CD4-positive, alpha-beta T cell treated with Interleukin-12 subunit alpha and Interleukin-12 subunit beta, for 1 hour (primary cell): Measurements from ENCODE around the gene CCDC77.
"Not testable (repeated sequence)": the region's sequence is repeated elsewhere in the genome, so short reads cannot be mapped to it uniquely, and the experiment has no call there.

Experiments used
- DNase-seq: peaks from one replicate; pipeline ENCODE4 v3.0.0-alpha.2; 2020

CCDC77 gene

GRCh38 chr12:401235-402028 is at the start of gene CCDC77:
CCDC77 (plus strand) TSS chr12:401644; CDS start chr12:409384, 7,740 bp downstream.
- DNase-seq: peak; percentile 96

- DNase-seq: no peak
Observed at GRCh38 chr12:356276-356988, 45.0 kb upstream of the CCDC77 start.

- no peak for DNase-seq
Observed at GRCh38 chr12:359091-359490, 42.4 kb upstream of the CCDC77 start.

GRCh38 chr12:366820-367219 is 34.6 kb upstream of the CCDC77 start:
- DNase-seq: no peak

GRCh38 chr12:367972-368371 is 33.5 kb upstream of the CCDC77 start:
- no peak for DNase-seq

- DNase-seq: not testable (repeated sequence)
Observed at GRCh38 chr12:370739-371485, 30.5 kb upstream of the CCDC77 start.

- DNase-seq: no peak
Observed at GRCh38 chr12:386651-387050, 14.8 kb upstream of the CCDC77 start.

- no peak for DNase-seq
Observed at GRCh38 chr12:388012-388411, 13.4 kb upstream of the CCDC77 start.

GRCh38 chr12:388541-389141 is 12.8 kb upstream of the CCDC77 start:
- DNase-seq: peak; percentile 61

- peak; percentile 94 for DNase-seq
Observed at GRCh38 chr12:389142-390096, 12.0 kb upstream of the CCDC77 start, which contains the start of gene KDM5A. KDM5A (minus strand) TSS chr12:389320; CDS start chr12:389091, 229 bp downstream.

- no peak for DNase-seq
Observed at GRCh38 chr12:400828-401227, 616 bp upstream of the CCDC77 start.

GRCh38 chr12:402029-402389 is 565 bp downstream of the CCDC77 start:
- no peak for DNase-seq

GRCh38 chr12:414859-415258 is 13.4 kb downstream of the CCDC77 start:
- no peak for DNase-seq

- DNase-seq: no peak
Observed at GRCh38 chr12:418432-418831, 17.0 kb downstream of the CCDC77 start.

- DNase-seq: no peak
Observed at GRCh38 chr12:422526-422925, 21.1 kb downstream of the CCDC77 start.

- DNase-seq: not testable (repeated sequence)
Observed at GRCh38 chr12:435737-436136, 34.3 kb downstream of the CCDC77 start.

- DNase-seq: peak; percentile 55
Observed at GRCh38 chr12:442235-442884, 40.9 kb downstream of the CCDC77 start.

- DNase-seq: no peak
Observed at GRCh38 chr12:447141-447540, 45.7 kb downstream of the CCDC77 start.

GRCh38 chr12:449203-449602 is 47.8 kb downstream of the CCDC77 start:
- DNase-seq: no peak

- no peak for DNase-seq
Observed at GRCh38 chr12:450438-450837, 49.0 kb downstream of the CCDC77 start.

GRCh38 chr12:452667-453210 is 51.3 kb downstream of the CCDC77 start:
- peak; percentile 60 for DNase-seq
